Measurements from ENCODE around the gene PTCD2.

- TF ChIP-seq CTCF (IDR thresholded peaks at IDR 0.05) (no peak), POLR2A (IDR thresholded peaks at IDR 0.05) (no peak)
Measured at GRCh38 chr5:72372331-72372730, 52.2 kb downstream of the PTCD2 start.

Data from right lobe of liver (tissue), 4 donors.